Ovary (tissue), 9 donors: ENCODE measurements around the gene CDCA4. TPM values are rescaled to one million over a fixed set of nuclear protein-coding genes. Genes with fewer than 3 reads are reported as not detected.

ENCODE experiments used
- DNase-seq, 5 donors: peaks; one replicate each; pipeline ENCODE4 v3.0.0-alpha.2; 2019 to 2020
- H3K27ac ChIP-seq, 2 donors: fragments of 200-600 bp; one replicate each; pipeline versions ENCODE4 v1.5.1 to v1.8.0; 2019 to 2022
- H3K27me3 ChIP-seq: fragments of 200-600 bp; one replicate; pipeline ENCODE4 v1.8.0; 2022
- H3K36me3 ChIP-seq: fragments of 200-600 bp; sonication (generic); one replicate; pipeline ENCODE4 v1.5.1; 2019
- H3K4me1 ChIP-seq: one replicate; pipeline ENCODE4 v1.8.1; 2013; ENCODE audit warnings: mild to moderate bottlenecking, moderate library complexity; ENCODE audit not compliant: insufficient read depth
- H3K4me3 ChIP-seq: fragments of 200-600 bp; sonication (generic); one replicate; pipeline ENCODE4 v1.5.1; 2017
- H3K9me3 ChIP-seq, 2 donors: fragments of 200-600 bp in 1 of 2; sonication (generic) in 1 of 2; one replicate each; pipeline versions ENCODE4 v1.5.1 to v1.8.1; 2013 to 2019; ENCODE audit warnings: mild to moderate bottlenecking in 1 of 2, moderate library complexity in 1 of 2
- EP300 ChIP-seq: sonication (generic); formaldehyde crosslinking; IDR thresholded peaks from one replicate; pipeline ENCODE4 v1.6.1; 2017; ENCODE audit warnings: antibody characterized with exemption
- POLR2A ChIP-seq: fragments of 450-650 bp; IDR thresholded peaks from one replicate; pipeline ENCODE4 v1.6.1; 2017; ENCODE audit warnings: antibody characterized with exemption, mild to moderate bottlenecking, moderate library complexity
- WGBS, 3 donors: extraction: QIAGEN DNeasy Blood & Tissue Kit in 1 of 3; methylation state at CpG; one replicate each; pipeline versions ENCODE4 v1.1.5 to v1.1.7; 2013 to 2017; 5-methylcytosine and 5-hydroxymethylcytosine counted together
- intact Hi-C, 4 donors: fragments of 100-400 bp; cut with DNase I; formaldehyde crosslinking; loops; one replicate each; pipeline versions ENCODE4 v1.11.0 to v1.15.1; 2022 to 2023
- polyA plus RNA-seq, 2 donors: library from polyadenylated mRNA; stranded (reverse); fragments of 200-250 nt in 1 of 2; fragments of 350-450 nt in 1 of 2; fragmentation: Illumina TruSeq in 1 of 2; extraction: RNeasy Lipid Tissue Mini Kit (QIAGEN cat#74804) in 1 of 2; gene quantifications; one replicate each; pipeline ENCODE4 v1.2.3, GENCODE V29; 2013 to 2014
- total RNA-seq, 7 donors: library from RNA; depleted of rRNA in 2 of 7; stranded (reverse); fragments of >200 nt in 2 of 7; fragmentation: NEBNext Ultra II Directional in 3 of 7; extraction: Animal tissue kit (Norgen Biotek cat#: 25700) in 3 of 7; gene quantifications; one replicate each; pipeline versions ENCODE4 v1.1.0 to v1.2.4, GENCODE V29; 2016 to 2023
- TF ChIP-seq, protein P1 (sequence below), 3 donors: fragments of 450-650 bp in 2 of 3; fragments of 200-600 bp in 1 of 3; IDR thresholded peaks; one replicate each; pipeline versions ENCODE4 v1.5.1 to v1.8.0; 2016 to 2022; ENCODE audit warnings: antibody characterized with exemption in 3 of 3, mild to moderate bottlenecking in 1 of 3
- donor health status: DM: no; HTN: no; CAD: no; lungs with moderate emphysema.
- donor health status: DM: no; HTN: no; CAD: no.
- donor health status: Bipolar disorder and iron deficiency.
- donor health status: DM: yes; HTN: yes; CAD: no.
- donor health status: DM: no; HTN: no; CAD: no.
- donor health status: DM: yes; HTN: yes; CAD: no.

The CDCA4 gene
- total and polyA plus RNA-seq, 9 donors = 2.9 to 9.4 (median 7.4) TPM

DNA sequence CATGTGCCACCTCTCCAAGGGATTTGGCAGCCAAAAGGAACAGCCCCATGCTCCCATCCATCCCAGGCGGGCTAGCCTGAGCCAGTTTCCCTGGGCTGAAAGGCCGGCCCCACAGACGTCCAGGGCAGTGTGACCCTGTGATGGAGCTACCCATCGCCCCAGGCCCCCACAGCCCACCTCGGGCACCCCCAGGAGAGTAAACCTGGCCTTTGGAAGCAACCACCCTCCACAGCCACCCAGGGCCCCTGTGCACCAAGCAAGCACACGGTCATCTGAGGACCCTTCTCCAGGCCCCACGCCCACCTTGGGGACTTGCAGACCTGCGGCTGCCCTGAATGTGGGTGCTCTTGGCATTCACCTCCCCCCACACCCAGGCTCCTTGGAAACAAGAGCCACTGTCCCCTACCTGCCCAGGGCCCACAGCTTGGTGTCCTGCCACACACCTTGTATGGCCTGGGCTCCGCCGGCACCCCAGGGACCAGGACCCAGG lies 51.1 kb downstream of the CDCA4 start:
- Histone ChIP-seq H3K4me3 (peak overlapping the region; percentile 40), H3K27ac (no peak overlapping the region), H3K27me3 (no peaks in the 10 kb centered on the region), H3K9me3 (no peaks in the 10 kb centered on the region), H3K36me3 (no peaks in the 10 kb centered on the region), H3K4me1 (peaks cover 31% of the 10 kb centered on the region)
- TF ChIP-seq, protein P1, sequence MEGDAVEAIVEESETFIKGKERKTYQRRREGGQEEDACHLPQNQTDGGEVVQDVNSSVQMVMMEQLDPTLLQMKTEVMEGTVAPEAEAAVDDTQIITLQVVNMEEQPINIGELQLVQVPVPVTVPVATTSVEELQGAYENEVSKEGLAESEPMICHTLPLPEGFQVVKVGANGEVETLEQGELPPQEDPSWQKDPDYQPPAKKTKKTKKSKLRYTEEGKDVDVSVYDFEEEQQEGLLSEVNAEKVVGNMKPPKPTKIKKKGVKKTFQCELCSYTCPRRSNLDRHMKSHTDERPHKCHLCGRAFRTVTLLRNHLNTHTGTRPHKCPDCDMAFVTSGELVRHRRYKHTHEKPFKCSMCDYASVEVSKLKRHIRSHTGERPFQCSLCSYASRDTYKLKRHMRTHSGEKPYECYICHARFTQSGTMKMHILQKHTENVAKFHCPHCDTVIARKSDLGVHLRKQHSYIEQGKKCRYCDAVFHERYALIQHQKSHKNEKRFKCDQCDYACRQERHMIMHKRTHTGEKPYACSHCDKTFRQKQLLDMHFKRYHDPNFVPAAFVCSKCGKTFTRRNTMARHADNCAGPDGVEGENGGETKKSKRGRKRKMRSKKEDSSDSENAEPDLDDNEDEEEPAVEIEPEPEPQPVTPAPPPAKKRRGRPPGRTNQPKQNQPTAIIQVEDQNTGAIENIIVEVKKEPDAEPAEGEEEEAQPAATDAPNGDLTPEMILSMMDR (IDR thresholded peaks at IDR 0.05) = no peak
- TF ChIP-seq EP300 (no peak), POLR2A (no peak)
- 78 to 87% (median 82%) methylated on average over 6 to 10 of the region's 10 CpGs for WGBS, 3 donors
- peak in 1 of 5 donors; percentile 37 for DNase-seq
- intact Hi-C loops = loop anchor here in 1 of 4 donors (10.0 kb wide), 1 partner anchor 75 kb away; no protein-coding TSS in a partner anchor

DNA sequence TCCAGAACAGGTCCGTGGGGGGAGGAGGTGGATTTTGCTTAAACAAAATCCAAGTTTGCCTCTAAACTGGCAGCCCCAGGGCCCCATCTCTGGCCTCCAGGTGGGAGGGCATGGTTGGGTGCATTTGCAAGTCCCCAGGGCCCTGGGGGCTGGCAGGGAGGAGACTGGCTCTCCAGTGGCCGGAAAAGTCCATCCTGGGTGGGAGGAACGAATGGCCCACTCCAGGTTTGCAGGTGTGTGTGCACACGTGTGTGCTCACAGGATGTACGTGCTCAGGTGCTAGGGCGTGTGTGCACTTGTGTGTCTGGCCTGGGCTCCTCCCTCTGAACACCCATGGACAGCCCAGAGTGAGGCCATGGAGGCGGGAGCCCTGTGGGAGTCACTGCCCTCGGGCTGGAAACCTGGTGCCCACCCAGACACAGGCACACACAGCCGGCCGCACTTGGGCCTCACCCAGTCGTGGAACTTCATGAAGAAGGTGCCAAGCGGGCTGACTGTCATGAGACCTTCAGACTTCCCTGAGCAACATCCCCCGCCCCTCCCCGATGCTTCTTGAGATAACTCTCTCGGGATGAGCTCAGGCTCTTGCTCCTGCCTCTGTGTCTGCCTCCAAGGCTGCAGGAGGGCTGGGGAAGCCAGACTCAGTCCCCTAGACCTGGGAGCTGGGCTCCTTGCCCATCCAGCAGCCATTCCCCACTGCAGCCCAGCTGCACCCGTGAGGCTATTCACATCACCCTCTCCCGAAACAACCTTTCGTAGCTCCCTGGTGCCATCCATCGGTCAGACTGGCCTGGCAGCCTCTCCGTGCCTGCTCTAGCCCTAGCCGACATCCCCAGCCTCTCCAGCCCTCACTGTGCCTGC lies 52.1 kb downstream of the CDCA4 start:
- TF ChIP-seq EP300 (no peak), POLR2A (no peak)
- TF ChIP-seq, protein P1 (IDR thresholded peaks at IDR 0.05) = no peak
- DNase-seq = peak in 3 of 5 donors; percentile 37 to 40 (median 39)
- H3K36me3 ChIP-seq = no peaks in the 10 kb centered on the region
- peak overlapping the region; percentile 5 to 21 for H3K27ac ChIP-seq
- H3K4me3 ChIP-seq = peak overlapping the region; percentile 27
- H3K27me3 ChIP-seq = no peaks in the 10 kb centered on the region
- H3K4me1 ChIP-seq = peaks cover 23% of the 10 kb centered on the region
- intact Hi-C loops = no loop called here
- 18 to 32% (median 27%) methylated on average over 21 of the region's 21 CpGs for WGBS, 3 donors
- H3K9me3 ChIP-seq = no peaks in the 10 kb centered on the region

DNA sequence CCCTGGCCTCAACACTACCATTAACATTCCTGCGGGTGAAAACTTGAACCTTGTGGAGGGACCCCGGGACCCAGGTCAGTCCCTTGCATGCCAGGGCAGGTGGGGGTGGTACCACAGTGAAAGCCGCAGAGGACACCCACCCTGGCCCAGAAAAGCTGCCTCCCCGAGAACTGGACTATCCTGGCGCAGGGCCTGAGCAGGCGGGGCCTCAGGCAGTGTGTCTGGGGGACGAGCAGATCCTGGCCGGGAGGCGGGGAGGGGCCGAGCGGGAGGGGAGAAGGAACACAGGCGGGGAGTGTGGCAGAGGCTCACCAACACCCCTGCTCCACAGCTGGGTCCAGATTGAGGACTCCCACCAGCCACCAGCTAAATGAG lies 52.7 kb downstream of the CDCA4 start:
- intact Hi-C loops = no loop called here
- no peak for TF ChIP-seq EP300
- TF ChIP-seq, protein P1 (IDR thresholded peaks at IDR 0.05) = no peak
- TF ChIP-seq POLR2A = no peak
- H3K9me3 ChIP-seq = no peaks in the 10 kb centered on the region
- H3K4me3 ChIP-seq = peak overlapping the region; percentile 27
- H3K27me3 ChIP-seq = no peaks in the 10 kb centered on the region
- WGBS, 3 donors = 0 to 2% (median 0%) methylated on average over 11 to 12 of the region's 12 CpGs
- peaks cover 17% of the 10 kb centered on the region for H3K4me1 ChIP-seq
- DNase-seq = peak; percentile 79 to 87 (median 84)
- no peaks in the 10 kb centered on the region for H3K36me3 ChIP-seq
- peak overlapping the region in 1 of 2 donors; percentile 21 for H3K27ac ChIP-seq

DNA sequence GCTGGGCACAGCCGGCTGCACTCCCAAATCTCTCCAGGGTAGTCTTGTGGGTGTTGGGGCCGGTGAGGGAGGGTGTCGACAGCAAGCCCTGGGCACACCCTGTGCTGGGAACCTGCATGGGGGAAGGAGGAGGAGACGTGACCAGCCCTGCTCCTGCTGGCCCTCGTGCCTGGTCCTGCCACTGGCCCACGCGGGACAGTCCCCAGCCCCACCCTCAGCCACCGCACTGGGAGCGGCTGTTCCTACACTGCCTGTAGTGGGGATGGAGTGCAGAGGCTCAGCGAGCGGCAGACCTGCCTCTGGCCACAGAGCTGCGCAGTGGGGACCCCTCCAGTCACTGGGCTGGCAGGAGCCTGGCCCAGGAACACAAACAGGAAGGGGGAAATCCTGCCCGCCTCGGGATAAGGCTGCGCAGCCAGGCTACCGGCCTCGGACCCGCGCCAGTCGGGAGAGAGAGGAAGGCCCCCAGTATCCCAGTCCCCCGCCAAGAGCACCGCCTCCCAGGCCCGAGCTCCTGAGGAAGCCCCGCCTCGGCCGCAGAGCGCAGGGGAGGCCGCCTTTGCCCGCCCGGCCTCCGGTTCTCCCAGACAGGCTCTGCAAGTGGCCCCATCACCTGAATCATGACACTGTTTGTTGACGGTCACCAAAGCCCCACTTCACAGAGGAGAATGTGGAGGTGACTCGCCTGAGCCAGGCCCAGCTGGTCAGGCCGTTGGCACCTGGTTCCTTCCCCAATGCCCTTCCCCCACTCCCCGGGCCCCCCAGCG lies 53.3 kb downstream of the CDCA4 start:
- DNase-seq = peak in 4 of 5 donors; percentile 37 to 61 (median 58)
- peaks cover 12% of the 10 kb centered on the region for H3K4me1 ChIP-seq
- no peaks in the 10 kb centered on the region for H3K9me3 ChIP-seq
- H3K36me3 ChIP-seq = no peaks in the 10 kb centered on the region
- H3K27me3 ChIP-seq = no peaks in the 10 kb centered on the region
- peak overlapping the region; percentile 27 for H3K4me3 ChIP-seq
- 2 to 3% (median 3%) methylated on average over 20 to 36 of the region's 36 CpGs for WGBS, 3 donors
- TF ChIP-seq, protein P1 (IDR thresholded peaks at IDR 0.05) = no peak
- H3K27ac ChIP-seq = peak overlapping the region in 1 of 2 donors; percentile 21
- intact Hi-C loops = no loop called here
